ENCODE data around the gene SARDH.
"Not testable (repeated sequence)": the region's sequence is repeated elsewhere in the genome, so short reads cannot be mapped to it uniquely, and the experiment has no call there.

Gene SARDH

GRCh38 chr9:133682818-133683585 lies 55.1 kb downstream of the SARDH start:
- DNase-seq = no peak

DNA sequence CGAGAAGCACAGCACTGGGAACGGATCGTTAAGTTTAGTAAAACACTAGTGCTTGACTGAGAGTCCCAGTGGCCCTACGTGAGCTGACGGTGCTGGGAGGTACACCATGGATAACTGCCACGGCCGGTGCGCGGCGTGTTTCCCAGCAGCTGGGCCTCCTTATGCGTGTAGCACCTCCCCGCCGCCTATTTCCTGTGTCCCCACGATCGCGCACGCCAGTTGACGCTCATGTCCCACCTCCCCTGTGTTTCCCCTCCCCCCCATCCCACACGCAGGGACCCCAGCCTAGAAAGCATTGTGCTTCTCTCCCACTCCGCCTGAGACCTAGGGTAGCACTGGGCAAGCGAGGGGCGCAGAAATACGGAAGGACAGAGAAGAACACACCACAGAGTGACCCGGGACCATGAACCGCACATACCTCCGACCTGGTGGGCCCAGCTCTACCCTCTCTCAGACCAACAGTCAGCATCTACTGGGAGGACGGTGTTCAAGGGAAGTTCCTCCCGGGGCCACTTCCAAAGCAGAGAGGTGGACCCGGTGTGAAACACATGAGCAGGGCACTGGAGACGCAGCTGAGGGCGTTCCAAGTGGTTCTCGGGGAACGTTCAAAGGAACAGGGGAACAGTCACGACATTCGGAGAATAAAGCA lies 56.4 kb downstream of the SARDH start:
- DNase-seq = no peak

DNA sequence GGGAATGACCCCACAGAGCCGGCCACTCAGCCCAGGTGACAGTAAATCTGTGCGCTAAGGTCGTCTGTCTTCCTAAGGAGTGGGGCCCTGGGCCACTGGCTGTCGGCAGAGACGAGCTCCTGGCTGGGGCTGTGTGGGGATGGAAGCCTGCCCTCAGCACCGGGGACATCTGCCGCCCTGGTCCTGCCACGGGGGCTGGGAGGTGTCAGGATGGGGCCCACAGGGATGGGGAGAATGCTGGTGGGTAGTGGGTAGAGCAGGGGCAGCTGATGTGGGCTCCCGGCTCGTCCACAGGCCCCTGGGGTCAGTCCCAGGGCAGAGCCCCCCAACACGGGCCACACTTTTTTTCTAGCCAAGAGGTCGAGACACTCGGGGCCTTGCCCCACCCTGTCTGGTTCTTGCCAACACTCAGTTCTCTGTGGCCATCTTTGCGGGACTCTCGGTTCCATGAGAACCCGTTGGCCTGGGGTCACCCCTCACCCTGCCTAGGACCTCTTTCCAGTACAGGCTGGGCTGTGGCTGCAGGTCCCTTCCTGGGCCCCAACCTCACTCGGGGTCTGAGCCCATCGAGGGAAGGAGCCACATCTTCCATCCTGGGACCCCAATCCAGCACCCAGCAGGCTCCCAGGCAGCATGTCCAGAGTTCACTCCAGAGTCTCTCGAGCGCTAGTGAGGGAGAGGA lies 57.0 kb downstream of the SARDH start:
- no peak for DNase-seq

- DNase-seq = no peak
Measured at GRCh38 chr9:133680250-133680975, 57.7 kb downstream of the SARDH start.

GRCh38 chr9:133679466-133680061 lies 58.6 kb downstream of the SARDH start:
- no peak for DNase-seq

DNA sequence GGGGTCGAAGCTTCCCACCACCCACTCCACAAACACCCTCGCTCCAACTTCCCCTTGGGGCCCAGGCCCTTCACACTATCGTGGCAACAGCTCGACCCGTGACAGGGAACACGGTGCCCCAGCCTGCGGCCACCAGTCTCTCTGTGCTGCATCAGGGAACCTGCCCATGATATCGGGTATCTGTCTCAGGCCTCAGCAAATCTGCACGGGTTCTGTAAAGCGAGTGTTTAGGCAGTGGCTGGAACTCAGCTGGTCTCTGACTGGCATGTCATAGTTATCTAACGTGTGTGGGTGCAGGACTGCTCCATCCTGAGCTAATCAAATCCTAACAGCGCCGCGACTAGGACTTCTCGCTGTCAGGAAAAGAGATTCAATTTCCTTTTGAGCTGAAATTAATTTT lies 59.1 kb downstream of the SARDH start:
- DNase-seq = no peak

DNA sequence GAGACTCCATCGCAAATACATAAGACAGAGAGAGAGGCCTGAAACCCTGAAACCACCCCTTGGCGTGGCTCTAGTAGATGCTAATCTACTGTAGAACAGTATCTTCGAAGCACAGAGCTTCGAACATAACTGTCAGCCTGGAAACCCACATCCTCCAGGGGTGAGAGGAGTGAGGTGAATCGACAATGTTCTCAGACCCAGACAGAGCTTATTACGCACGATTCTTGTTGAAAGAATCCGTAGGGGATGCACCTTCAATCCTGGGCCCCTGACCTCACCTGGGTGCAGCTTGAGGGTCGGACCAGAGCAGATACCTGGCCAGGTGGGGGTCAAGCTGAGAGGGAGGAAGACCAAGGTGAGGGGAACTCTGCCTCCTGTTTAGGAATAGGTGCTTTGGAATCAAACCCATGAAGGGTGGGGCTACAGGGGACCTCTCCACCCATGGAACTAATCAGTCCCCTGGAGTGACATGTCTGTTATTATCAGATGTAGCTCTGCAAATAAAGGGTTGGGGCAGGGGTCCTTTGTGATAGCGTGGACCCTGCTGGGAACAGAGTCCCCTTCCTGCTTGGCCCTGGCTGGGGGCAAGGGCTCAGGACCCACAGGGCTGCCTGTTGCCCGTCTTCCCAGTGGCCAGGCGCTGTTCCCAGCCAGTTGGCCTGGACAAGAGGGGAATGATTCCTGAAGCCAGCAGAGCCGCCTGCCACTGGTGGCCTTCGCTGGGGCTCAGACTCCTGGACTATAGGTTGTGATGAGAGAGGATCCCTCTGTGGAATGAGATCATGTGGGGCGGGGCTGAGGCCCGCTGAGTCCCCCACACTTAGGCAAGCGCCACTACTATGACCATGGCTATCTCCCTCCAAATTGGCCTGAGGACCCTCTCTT lies 60.8 kb downstream of the SARDH start:
- no peak for DNase-seq

GRCh38 chr9:133676450-133676849 lies 61.7 kb downstream of the SARDH start:
- no peak for DNase-seq

GRCh38 chr9:133675796-133676195 lies 62.4 kb downstream of the SARDH start:
- DNase-seq = not testable (repeated sequence)

GRCh38 chr9:133674091-133674490 lies 64.1 kb downstream of the SARDH start:
- DNase-seq = no peak

DNA sequence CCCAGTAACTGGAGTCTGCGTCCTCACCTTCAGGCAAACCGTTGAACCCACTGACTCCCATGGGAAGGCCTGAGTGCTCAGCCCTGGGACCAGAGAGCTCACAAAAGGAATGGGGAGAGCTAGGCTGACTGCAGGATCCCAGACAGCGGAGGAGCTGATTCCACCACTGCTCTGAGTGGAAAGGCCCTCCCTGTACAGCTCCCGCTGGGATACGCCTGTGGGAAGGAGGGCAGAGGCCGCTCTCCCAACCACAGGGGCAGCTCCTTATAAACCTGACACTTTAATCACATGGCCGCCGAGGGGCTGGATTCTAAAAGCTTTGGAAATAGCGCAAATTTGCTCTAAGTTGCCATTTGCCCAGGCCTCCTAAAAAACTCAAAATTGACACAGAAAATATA lies 64.9 kb downstream of the SARDH start:
- DNase-seq = no peak

DNA sequence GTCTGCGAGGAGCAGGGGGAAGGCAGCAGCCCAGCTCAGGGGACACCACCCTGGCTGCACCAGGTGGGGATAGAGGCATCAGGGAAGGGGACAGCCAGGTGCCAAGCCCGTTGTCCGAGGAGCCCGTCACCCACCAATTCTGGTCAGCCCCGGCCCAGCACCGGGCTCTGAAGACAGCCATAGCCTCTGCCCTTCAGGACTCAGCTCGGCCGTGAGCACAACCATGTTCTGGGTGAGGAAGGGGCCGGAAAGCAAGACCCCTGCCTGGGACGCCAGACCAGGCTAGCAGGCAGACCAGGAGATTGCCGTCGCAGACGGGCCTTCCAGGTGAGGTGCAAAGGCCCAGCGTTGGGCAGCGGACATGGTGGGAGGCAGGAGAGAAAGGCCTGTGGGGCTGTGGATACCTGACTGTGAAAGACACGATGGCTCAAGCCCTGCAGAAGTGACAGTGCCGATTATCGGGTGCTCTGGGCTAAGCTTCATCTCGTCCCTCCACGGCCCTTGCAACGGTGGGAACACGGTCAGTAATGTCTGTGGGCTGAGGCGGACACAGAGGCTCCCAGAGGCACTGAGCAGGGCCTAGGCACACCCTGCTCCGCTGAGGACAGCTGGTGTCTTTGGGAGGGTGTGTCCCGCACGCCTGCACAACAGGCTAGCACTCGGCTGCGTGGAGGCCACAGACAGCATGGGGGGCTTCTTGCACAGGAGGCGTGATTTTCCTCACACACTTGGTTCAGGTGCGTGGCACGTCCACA lies 65.5 kb downstream of the SARDH start:
- no peak for DNase-seq

DNA sequence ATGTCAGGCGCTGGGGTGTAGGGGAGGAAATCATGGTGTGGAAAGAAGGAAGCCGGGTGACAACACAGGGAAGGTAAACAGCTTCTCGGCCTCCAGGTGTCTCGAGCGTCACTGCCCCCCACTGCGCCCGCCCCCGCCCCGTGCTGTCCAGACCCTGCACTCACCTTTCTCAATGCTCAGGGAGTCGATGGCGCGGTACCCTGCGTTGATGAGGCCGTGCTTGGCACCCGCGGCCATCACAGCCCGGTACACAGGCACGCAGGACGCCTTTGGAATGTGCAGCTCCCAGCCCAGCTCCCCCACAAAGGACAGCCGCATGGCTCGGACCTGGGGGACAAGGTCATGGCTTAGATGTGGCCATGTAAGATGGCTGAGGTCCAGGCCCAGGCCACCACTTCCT lies 66.8 kb downstream of the SARDH start:
- DNase-seq = no peak

GRCh38 chr9:133670466-133670865 lies 67.7 kb downstream of the SARDH start:
- no peak for DNase-seq

DNA sequence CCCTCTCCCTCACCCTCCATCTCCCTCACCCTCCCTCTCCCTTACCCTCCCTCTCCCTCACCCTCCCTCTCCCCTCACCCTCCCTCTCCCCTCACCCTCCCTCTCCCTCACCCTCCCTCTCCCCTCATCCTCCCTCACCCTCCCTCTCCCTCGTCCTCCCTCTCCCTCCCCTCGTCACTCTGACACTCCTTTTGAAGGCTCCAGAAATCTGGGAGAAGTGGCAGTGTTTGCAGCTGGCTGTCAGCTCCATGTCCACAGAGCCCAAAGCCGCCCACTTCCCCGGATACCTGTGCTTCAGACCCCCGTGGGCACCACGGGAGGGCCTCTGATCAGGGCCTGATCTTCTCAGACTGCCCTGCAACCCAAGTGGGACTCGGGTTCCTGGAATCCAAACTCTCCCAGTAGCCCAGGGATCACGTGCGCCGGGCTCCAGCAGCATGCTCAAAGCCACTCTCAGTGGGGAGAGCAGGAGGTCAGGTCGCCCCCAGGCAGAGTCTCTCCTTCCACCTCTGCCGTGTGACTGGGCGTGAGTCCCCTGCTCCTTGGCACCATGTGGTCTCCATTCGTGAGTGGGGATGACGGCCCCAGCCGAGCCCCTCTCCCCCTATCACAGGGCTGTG lies 68.9 kb downstream of the SARDH start:
- DNase-seq = no peak

- no peak for DNase-seq
Measured at GRCh38 chr9:133667759-133668450, 70.2 kb downstream of the SARDH start.

- no peak for DNase-seq
Measured at GRCh38 chr9:133666845-133667244, 71.3 kb downstream of the SARDH start.

DNA sequence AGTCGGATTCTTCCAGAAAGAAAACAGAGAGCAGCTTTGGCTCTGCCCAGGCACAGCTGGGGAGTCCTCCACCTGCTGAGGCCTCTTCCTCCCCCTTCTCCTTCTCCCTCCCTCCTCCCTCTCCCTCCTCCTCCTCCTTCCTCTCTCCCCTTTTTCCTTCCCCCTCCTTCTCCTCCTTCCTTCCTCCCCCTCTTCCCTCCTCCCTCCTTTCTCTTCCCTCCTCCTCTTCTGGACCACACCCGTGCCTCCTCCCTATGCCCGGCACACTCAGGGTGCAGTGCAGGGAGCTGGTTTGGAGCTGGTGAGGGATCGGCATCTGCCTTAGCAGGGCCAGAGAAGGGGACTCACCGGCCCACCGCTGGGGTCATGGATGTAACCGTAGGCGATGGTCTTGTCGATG lies 71.8 kb downstream of the SARDH start:
- no peak for DNase-seq

- DNase-seq = no peak
Measured at GRCh38 chr9:133665535-133665934, 72.6 kb downstream of the SARDH start.

GRCh38 chr9:133665096-133665495 lies 73.1 kb downstream of the SARDH start:
- no peak for DNase-seq

Data from NCI-H510A (cell line).